ENCODE measurements around the gene OSTM1.
A peak's percentile ranks its signal among the peaks of the same experiment; 100 is the strongest.

The OSTM1 gene

DNA sequence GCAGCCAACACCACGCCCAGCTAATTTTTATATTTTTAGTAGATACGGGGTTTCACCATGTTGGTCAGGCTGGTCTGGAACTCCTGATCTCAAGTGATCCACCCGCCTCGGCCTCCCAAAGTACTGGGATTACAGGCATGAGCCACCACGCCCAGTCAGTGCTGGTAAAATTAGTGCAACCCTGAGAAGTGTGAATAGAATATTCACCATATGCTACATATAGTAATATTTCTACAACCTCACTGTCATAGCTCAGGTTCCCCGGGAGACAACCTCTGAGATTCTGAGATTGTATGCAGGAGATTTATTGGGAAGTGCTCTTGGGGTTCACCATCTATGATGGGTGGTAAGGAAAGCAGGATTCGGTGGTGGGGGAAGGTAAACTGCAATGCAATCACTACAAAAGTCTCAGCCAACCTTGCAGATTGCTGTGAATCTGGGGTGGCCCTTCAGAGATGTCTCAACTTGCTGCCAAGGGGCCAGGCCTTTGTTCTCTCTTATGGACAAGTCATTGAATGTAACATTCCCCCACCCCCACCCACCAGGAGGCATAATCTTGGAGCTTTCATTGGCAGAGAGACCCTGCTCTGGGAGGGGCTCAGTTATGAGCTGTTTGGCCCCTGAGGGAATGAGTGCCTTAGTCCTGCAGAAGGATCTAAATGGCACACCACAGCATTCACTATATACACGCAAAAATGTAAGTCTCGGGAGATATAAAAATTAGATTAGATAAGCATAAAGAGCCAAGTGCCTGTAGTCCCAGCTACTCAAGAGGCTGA lies 82.6 kb downstream of the OSTM1 start:
- peak; percentile 73 for DNase-seq (ENCODE audit: low read depth)
- TF ChIP-seq, protein P1, sequence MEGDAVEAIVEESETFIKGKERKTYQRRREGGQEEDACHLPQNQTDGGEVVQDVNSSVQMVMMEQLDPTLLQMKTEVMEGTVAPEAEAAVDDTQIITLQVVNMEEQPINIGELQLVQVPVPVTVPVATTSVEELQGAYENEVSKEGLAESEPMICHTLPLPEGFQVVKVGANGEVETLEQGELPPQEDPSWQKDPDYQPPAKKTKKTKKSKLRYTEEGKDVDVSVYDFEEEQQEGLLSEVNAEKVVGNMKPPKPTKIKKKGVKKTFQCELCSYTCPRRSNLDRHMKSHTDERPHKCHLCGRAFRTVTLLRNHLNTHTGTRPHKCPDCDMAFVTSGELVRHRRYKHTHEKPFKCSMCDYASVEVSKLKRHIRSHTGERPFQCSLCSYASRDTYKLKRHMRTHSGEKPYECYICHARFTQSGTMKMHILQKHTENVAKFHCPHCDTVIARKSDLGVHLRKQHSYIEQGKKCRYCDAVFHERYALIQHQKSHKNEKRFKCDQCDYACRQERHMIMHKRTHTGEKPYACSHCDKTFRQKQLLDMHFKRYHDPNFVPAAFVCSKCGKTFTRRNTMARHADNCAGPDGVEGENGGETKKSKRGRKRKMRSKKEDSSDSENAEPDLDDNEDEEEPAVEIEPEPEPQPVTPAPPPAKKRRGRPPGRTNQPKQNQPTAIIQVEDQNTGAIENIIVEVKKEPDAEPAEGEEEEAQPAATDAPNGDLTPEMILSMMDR (IDR thresholded peaks at IDR 0.05; ENCODE audit: insufficient read depth, low read depth, low read length, missing control alignments), result no peak

More for the DNA sequence above, 82.6 kb downstream of the OSTM1 start:
- no peak overlapping the region for H3K4me3 ChIP-seq (ENCODE audit: low read length)

Data from epithelial cell of esophagus (primary cell).